A204.1 (cell line): ENCODE data around the gene DUSP11.
A peak's percentile ranks its signal among the peaks of the same experiment; 100 is the strongest.
"Not testable (repeated sequence)": the region's sequence is repeated elsewhere in the genome, so short reads cannot be mapped to it uniquely, and the experiment has no call there.

Source experiments
- FAIRE-seq: peaks from 2 replicates; lab custom pipeline; 2012; peaks lifted over from hg19 to GRCh38; lab: Jason Lieb, UNC

Gene DUSP11

DNA sequence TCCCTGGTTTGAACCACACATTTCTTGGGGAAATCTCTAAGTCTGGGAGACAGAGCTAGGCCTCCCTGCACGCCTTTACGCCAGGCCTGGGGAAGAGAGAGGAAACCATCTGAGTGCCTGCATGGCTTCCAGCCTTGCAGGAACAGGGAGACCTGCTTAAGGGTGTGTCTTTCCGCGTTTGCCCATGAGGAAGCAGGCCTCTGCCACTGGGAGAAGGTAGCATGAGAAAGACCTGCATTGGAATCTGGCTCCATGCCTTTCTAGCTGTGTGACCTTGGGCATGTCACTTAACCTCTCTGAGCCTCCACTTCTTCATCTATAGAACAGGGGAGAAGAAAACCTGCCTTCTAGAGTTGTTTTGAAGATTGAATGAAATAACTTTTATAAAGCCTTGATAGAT, 62.2 kb downstream of the DUSP11 start:
- FAIRE-seq: not testable (repeated sequence)

DNA sequence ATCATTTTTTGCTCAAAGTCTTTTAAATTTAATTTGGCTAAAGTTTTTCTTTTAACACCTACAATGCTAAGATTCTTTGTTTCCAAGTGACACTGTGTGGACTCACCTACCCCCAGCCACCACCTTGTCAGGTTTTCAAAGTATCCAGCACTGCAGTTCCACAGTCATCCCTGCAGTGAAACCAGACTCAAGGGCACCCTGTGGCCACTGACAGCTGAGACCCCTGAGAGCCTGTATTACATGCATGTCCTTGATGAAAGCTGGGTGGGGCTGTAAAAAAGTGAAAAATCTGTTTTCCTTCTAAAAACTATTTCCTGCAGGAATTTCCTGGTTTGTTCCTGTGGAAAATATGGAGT, 62.7 kb downstream of the DUSP11 start:
- no peak for FAIRE-seq

DNA sequence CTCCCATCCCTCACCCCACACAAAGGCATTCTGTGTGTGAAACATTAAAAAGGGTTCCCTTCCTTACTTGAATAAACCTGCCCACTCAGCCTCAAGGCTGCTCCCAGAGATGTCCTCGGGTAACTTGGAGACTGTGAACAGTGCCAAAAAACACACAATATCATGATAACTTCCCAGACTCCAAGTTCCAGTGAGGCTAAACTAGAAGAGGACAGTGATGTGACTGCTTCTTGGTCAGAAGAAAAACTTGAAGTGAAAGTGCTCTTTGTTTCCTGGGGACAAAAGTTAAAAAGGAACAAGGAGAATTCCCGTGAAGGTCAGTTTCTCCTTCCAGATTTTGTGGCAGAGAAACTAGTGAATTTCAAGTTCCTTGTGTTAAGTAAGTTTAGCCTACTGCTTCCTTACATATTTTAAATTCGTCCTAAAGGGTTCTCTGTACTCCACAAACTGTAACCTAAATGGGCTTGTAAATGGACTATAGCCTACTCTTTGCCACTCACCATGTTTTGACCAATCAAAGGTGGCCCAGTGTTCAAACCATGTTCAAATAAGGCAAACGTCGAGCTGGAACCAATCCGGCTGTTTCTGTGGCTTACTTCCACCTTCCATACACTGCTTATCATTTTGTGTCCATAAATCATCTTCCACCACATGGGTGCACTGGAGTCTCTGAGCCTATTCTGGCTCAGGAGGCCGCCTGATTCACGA, 63.2 kb downstream of the DUSP11 start:
- peak; percentile 96 for FAIRE-seq

DNA sequence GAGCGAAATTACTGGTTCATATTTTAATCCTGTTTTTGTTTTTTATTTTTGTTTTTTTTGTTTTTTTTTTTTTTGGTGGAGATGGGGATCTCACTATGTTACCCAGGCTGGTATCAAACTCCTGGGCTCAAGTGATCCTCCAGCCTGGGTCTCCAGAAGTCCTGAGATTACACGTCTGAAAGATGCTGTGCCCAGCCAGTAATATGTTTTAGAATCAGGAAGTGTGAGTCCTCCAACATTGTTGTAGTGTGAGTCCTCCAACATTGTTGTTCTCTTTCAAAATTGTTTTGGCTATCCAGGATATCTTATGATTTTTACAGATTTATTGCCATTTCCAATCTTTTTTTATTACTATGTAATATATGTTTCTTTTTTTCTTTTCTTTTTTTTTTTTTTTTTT, 65.8 kb downstream of the DUSP11 start:
- no peak for FAIRE-seq
